K562 (cell line): ENCODE measurements around the gene ZFYVE28.
"Not testable (repeated sequence)": the region's sequence is repeated elsewhere in the genome, so short reads cannot be mapped to it uniquely, and the experiment has no call there.

Source experiments
- EP300 ChIP-seq: IDR thresholded peaks from 2 replicates; pipeline ENCODE4 v1.6.1; 2012; ENCODE audit warnings: low read length, improper control_type of control experiment
- PCBP2 ChIP-seq: fragments of 200-400 bp; formaldehyde crosslinking; IDR thresholded peaks from 2 replicates; pipeline ENCODE4 v1.6.1; 2018; ENCODE audit warnings: low read length, low read depth, mild to moderate bottlenecking, moderate library complexity; ENCODE audit not compliant: poor library complexity, severe bottlenecking
- PML ChIP-seq: IDR thresholded peaks from 2 replicates; pipeline ENCODE4 v1.6.1; 2012; ENCODE audit warnings: low read length, inconsistent platforms
- POLR2A ChIP-seq: fragments of 450-650 bp; conservative IDR thresholded peaks from 2 replicates; pipeline ENCODE4 v1.6.1; 2016
- POLR2AphosphoS5 ChIP-seq: IDR thresholded peaks from 2 replicates; pipeline ENCODE4 v1.6.1; 2011; ENCODE audit warnings: mild to moderate bottlenecking, low read depth, low read length, moderate library complexity; ENCODE audit not compliant: control insufficient read depth, insufficient read depth
- SMARCA5 ChIP-seq: fragments of 450-650 bp; IDR thresholded peaks from 2 replicates; pipeline ENCODE4 v1.6.1; 2016
- TCF7L2 ChIP-seq: fragments of 150-350 bp; IDR thresholded peaks from 2 replicates; pipeline ENCODE4 v1.6.1; 2016; ENCODE audit warnings: low read depth, mild to moderate bottlenecking, low read length, moderate library complexity
- TF ChIP-seq, protein P1 (sequence below), 3 experiments: IDR thresholded peaks in 2 of 3; conservative IDR thresholded peaks in 1 of 3; 2 replicates each; pipeline ENCODE4 v1.5.1; 2011 to 2012; ENCODE audit warnings: low read length in 3 of 3, mild to moderate bottlenecking in 3 of 3, control low read depth in 2 of 3, improper control_type of control experiment in 1 of 3, inconsistent platforms in 1 of 3, low read depth in 1 of 3, mixed read lengths in 1 of 3, moderate library complexity in 1 of 3; ENCODE audit not compliant: insufficient read depth in 2 of 3

DNA sequence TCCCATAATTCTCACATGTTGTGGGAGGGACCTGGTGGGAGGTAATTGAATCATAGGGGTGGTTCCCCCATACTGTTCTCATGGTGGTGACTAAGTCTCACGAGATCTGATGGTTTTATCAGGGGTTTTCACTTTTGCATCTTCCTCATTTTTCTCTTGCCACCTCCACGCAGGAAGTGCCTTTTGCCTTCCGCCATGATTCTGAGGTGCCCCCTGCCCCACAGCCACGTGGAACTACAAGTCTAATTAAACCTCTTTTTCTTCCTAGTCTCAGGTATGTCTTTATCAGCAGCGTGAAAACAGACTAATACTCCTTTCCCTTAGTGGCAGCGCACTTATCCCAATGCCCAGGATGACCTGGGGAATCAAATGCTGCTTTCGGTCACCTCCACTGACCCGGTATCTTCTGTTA is 35.2 kb downstream of the ZFYVE28 start:
- TF ChIP-seq SMARCA5, EP300, POLR2A, PML, PCBP2, TCF7L2, POLR2AphosphoS5: not testable (repeated sequence)
- TF ChIP-seq, protein P1, sequence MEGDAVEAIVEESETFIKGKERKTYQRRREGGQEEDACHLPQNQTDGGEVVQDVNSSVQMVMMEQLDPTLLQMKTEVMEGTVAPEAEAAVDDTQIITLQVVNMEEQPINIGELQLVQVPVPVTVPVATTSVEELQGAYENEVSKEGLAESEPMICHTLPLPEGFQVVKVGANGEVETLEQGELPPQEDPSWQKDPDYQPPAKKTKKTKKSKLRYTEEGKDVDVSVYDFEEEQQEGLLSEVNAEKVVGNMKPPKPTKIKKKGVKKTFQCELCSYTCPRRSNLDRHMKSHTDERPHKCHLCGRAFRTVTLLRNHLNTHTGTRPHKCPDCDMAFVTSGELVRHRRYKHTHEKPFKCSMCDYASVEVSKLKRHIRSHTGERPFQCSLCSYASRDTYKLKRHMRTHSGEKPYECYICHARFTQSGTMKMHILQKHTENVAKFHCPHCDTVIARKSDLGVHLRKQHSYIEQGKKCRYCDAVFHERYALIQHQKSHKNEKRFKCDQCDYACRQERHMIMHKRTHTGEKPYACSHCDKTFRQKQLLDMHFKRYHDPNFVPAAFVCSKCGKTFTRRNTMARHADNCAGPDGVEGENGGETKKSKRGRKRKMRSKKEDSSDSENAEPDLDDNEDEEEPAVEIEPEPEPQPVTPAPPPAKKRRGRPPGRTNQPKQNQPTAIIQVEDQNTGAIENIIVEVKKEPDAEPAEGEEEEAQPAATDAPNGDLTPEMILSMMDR (IDR thresholded peaks at IDR 0.05 in 2 of 3, conservative IDR thresholded peaks at IDR 0.05 in 1 of 3; ENCODE audit: insufficient read depth in 2 of 3, low read depth in 1 of 3, low read length in 3 of 3) = not testable (repeated sequence)
